Mucosa of descending colon (tissue), 3 donors: ENCODE results near the gene PTGES2. TPM values are rescaled to one million over a fixed set of nuclear protein-coding genes. Genes with fewer than 3 reads are reported as not detected.
A peak's percentile ranks its signal among the peaks of the same experiment; 100 is the strongest.

ENCODE experiments used
- ATAC-seq: fragments of 200-7000 bp; cut with Tn5 transposase; one replicate; pipeline ENCODE4 v1.9.1; 2020; ENCODE audit warnings: mild to moderate bottlenecking, moderate library complexity
- DNase-seq, 3 donors: peaks; one replicate each; pipeline ENCODE4 v3.0.0-alpha.2; 2020
- H3K36me3 ChIP-seq: fragments of 200-600 bp; one replicate; pipeline ENCODE4 v1.8.0; 2021; ENCODE audit warnings: low read depth, mild to moderate bottlenecking
- H3K4me1 ChIP-seq: fragments of 200-600 bp; one replicate; pipeline ENCODE4 v1.8.0; 2021; ENCODE audit warnings: low read depth, mild to moderate bottlenecking
- H3K4me3 ChIP-seq: fragments of 200-600 bp; one replicate; pipeline ENCODE4 v1.8.0; 2021; ENCODE audit warnings: mild to moderate bottlenecking
- H3K9me3 ChIP-seq: fragments of 200-600 bp; one replicate; pipeline ENCODE4 v1.8.0; 2021; ENCODE audit warnings: mild to moderate bottlenecking
- intact Hi-C, 2 donors: fragments of 100-400 bp; cut with DNase I in 1 of 2; cut with micrococcal nuclease in 1 of 2; formaldehyde crosslinking; loops; one replicate each; pipeline versions ENCODE4 v1.11.0 to v1.11.1; 2022; cut with DNase I, micrococcal nuclease
- total RNA-seq, 3 donors: library from RNA; stranded (reverse); fragmentation: NEBNext Ultra II Directional in 2 of 3; extraction: Animal tissue kit (Norgen Biotek cat#: 25700) in 2 of 3; gene quantifications; one replicate each; pipeline versions ENCODE4 v1.2.1 to v1.2.4, GENCODE V29; 2021 to 2023
- TF ChIP-seq, protein P1 (sequence below): fragments of 200-600 bp; IDR thresholded peaks from one replicate; pipeline ENCODE4 v1.8.0; 2022; ENCODE audit warnings: antibody characterized with exemption, mild to moderate bottlenecking
- donor health status: DM: no; HTN: no; CAD: no; lungs with moderate emphysema.
- donor health status: DM: no; HTN: no; CAD: no.
- donor health status: DM: no; HTN: yes; CAD: no.

Gene PTGES2
- total RNA-seq, 3 donors from 2014 or later = 65.3 to 99.7 (median 90.6) TPM

DNA sequence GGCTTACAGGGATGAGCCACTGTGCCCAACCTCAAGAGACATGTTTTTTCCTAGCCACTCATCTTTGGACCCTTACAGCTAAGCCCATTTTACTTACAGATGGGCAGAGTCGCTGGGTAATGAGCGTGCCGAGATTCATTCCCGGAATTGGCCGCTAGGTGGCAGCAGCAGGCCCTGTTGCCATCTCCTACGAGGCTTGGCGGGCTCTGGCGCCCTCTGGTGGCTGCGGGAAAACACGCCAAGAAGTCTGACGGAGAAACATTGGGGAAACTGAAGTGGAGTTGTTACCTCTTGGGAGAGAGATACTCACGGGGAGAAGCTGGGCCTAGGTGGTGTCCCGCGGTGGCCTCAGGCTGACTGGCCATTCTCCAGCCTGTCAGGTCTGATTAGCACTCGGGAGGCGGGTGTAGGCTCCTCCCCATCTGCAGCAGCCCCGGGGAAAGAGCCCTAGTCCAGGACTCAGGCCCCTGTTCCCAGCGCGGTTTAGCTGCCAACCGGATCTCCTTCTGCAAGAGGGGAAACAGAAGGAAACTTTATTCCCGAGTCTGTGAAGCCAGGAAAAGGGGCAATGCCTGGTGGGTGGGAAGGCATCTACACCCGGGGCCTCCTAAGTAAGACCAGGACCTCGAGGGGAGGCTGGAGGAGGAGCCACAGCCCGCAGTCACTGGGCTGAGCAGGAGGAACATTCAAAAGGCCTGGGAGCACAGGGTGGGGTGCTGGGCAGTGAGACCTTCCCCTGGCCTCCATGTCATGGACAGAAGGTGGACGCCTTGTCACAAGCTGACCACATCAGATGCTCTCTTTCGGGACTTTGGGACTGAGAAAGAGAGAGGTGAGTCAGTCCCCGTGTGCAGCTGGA is 9.7 kb downstream of the PTGES2 start:
- Histone ChIP-seq H3K4me1 (peaks cover 31% of the 10 kb centered on the region), H3K4me3 (no peak overlapping the region), H3K9me3 (no peaks in the 10 kb centered on the region), H3K36me3 (no peaks in the 10 kb centered on the region)
- TF ChIP-seq, protein P1, sequence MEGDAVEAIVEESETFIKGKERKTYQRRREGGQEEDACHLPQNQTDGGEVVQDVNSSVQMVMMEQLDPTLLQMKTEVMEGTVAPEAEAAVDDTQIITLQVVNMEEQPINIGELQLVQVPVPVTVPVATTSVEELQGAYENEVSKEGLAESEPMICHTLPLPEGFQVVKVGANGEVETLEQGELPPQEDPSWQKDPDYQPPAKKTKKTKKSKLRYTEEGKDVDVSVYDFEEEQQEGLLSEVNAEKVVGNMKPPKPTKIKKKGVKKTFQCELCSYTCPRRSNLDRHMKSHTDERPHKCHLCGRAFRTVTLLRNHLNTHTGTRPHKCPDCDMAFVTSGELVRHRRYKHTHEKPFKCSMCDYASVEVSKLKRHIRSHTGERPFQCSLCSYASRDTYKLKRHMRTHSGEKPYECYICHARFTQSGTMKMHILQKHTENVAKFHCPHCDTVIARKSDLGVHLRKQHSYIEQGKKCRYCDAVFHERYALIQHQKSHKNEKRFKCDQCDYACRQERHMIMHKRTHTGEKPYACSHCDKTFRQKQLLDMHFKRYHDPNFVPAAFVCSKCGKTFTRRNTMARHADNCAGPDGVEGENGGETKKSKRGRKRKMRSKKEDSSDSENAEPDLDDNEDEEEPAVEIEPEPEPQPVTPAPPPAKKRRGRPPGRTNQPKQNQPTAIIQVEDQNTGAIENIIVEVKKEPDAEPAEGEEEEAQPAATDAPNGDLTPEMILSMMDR = peak; percentile 100
- ATAC-seq (peak; percentile 67), DNase-seq (peak; percentile 95 to 99 (median 98))
- intact Hi-C loops = loop anchor here (10.0 kb wide), 4 partner anchors 53 to 173 kb away; partner anchors contain the start of genes NAIF1 (in 1 of the 2) and SLC25A25 (in 1 of the 2)

DNA sequence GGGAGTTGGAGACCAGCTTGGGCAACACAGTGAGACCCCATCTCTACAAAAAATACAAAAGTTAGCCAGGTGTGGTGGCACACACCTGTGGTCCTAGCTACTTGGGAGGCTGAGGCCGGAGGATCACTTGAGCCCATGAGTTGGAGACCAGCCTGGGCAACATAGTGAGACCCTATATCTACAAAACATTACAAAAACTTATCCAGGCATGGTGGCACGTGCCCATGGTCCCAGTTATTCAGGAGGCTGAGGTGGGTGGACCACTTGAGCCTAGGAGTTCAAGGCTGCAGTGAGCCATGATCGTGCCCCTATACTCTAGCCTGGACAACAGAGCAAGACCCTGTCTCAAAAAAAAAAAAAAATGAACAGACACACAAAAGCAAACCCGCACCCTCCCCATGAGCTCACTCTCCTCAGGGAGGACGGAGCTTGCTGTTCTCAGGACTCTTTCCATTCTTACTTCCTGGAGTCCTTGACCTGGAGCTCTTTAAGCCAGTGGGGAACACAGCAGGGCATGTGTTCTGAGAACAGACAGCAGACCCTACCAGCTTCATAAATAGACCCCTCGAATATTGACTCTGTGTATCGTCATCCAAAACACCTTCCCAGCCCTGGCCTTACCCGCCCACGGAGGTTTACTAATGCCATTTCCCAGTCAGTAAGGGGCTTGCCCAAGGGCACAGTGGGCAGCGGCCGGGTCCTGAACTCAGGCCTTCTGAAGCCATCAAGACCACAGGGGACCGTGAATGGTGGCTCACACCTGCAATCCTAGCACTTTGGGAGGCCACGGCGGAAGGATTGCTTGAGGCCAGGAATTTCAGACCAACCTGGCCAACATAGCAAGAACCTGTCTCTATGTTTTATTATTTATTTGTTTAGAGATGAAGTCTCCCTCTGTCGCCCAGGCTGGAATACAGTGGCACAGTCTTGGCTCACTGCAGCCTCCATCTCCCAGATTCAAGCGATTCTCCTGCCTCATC is 11.1 kb downstream of the PTGES2 start:
- ATAC-seq = peak; percentile 17
- peak in 2 of 3 donors; percentile 56 to 63 for DNase-seq
- Histone ChIP-seq H3K36me3 (no peaks in the 10 kb centered on the region), H3K9me3 (no peaks in the 10 kb centered on the region), H3K4me1 (peaks cover 38% of the 10 kb centered on the region), H3K4me3 (no peak overlapping the region)
- intact Hi-C loops = loop anchor here (10.0 kb wide), 4 partner anchors 52 to 172 kb away; partner anchors contain the start of genes NAIF1 (in 1 of the 2) and SLC25A25 (in 1 of the 2)
- TF ChIP-seq, protein P1 = no peak

DNA sequence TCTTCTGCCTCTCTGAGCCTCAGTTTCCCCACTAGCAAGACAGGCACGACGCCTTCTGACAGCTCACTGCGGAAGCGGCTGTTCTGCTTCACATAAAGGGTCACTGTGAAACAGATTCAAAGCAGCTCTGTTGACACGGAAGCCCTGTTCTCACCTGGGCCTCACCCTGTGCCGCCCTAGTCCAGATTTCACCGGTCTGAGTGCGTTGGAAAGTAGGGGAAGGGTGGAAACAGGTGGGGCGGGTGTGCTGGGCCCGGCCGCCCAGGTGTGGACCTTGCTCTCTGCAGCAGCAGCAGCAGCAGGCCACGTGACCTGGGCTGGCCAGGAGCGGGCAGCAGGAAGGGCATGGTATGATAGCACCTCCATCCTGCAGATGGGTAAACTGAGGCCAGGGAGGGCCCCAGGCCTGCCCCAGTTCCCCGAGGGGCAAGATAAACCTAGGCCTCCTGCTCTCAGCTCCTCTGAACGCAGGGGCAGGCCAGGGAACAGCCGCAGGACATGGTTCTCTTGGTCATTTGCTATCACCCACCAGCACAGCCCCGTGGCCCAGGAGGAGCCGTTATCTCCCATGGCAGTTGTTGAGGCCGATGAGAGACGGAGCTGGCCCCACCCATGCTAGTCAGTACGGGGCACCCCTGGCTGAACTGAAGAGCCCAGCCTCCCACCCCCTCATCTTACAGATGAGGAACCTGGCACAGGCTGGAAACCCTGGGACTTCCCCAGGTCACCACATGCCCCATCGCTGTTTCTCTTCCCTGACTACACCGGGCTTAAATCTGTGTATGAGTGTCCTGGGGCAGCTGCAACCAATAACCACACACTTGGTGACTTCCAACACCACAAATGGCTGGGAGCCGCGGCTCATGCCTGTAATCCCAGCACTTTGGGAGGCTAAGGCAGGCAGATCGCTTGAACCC is 12.1 kb downstream of the PTGES2 start:
- H3K4me1 ChIP-seq = peaks cover 38% of the 10 kb centered on the region
- intact Hi-C loops = loop anchor here (10.0 kb wide), 4 partner anchors 51 to 171 kb away; partner anchors contain the start of genes NAIF1 (in 1 of the 2) and SLC25A25 (in 1 of the 2)
- no peaks in the 10 kb centered on the region for H3K9me3 ChIP-seq
- TF ChIP-seq, protein P1 = no peak
- no peaks in the 10 kb centered on the region for H3K36me3 ChIP-seq
- DNase-seq (peak; percentile 92 to 96 (median 93)), ATAC-seq (peak; percentile 85)
- H3K4me3 ChIP-seq = peak overlapping the region; percentile 24

DNA sequence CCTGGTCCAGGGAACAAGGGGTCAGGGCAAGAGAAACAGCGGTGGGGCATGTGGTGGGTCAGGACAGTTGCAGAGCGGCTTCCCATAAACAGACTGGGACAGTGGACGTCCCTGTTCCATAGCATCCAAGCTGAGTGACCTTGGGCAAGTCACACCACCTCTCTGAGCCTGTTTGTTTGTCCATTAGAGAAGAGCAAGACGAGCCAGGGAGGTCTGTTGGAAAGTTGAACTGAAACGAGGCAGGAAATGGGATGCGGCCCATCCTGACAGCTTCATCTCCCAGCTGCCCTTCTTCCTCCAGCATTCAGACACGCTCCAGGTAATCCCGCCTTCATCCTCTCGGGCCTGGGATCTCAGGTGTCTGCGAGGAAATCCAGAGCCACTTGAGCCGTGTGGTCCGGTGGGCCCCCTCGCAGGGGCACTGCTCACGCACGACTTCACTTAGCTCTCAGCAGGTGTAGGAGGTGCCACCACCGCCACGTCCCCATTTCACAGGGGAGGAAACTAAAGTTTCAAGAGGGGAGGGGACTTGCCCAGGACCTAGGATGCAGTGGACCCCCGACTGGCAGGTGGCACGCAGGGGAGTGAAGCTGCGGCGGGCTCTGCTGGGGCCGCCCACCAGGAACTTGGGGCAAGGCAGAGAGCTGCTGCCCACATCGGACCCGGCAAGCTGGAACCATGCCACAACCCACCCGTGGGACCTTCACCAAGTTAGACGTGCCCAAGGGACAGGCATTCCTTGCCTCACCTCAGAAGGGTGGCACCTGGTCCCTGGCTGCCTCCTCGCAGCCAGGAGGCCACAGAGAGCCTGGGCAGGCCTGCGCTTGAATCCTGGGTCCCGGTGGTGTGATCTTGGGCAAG is 13.0 kb downstream of the PTGES2 start:
- ATAC-seq = peak; percentile 0
- Histone ChIP-seq H3K4me1 (peaks cover 44% of the 10 kb centered on the region), H3K9me3 (no peaks in the 10 kb centered on the region), H3K4me3 (peak overlapping the region; percentile 24), H3K36me3 (no peaks in the 10 kb centered on the region)
- TF ChIP-seq, protein P1 = no peak
- intact Hi-C loops = loop anchor here (10.0 kb wide), 4 partner anchors 50 to 170 kb away; partner anchors contain the start of genes NAIF1 (in 1 of the 2) and SLC25A25 (in 1 of the 2)
- peak in 2 of 3 donors; percentile 54 to 71 for DNase-seq
